HepG2 (cell line): ENCODE results near the gene STMN3. TPM values are rescaled to one million over a fixed set of nuclear protein-coding genes. Genes with fewer than 3 reads are reported as not detected.

Experiments used
- CENPX ChIP-seq: sonication (generic); formaldehyde crosslinking; IDR thresholded peaks from 2 replicates; pipeline ENCODE4 v1.9.0; 2021; ENCODE audit warnings: mild to moderate bottlenecking, missing genetic modification reagents, moderate library complexity
- GABPA ChIP-seq, 2 experiments: IDR thresholded peaks; 2 replicates each; pipeline ENCODE4 v1.6.1; 2011 to 2016; ENCODE audit warnings: low read depth in 2 of 2, low read length in 1 of 2, missing biosample characterization in 1 of 2, missing genetic modification characterization in 1 of 2
- GATA4 ChIP-seq: sonication (generic); IDR thresholded peaks from 2 replicates; pipeline ENCODE4 v1.6.1; 2016; ENCODE audit warnings: antibody characterized with exemption, low read depth, borderline replicate concordance
- HMG20B ChIP-seq: conservative IDR thresholded peaks from 2 replicates; pipeline ENCODE4 v1.6.1; 2016; ENCODE audit warnings: missing genetic modification reagents, missing compliant biosample characterization
- KLF6 ChIP-seq: IDR thresholded peaks from 2 replicates; pipeline ENCODE4 v1.8.0; 2016; ENCODE audit warnings: missing biosample characterization, missing genetic modification reagents
- LCORL ChIP-seq, 2 experiments: fragments of 450-650 bp in 1 of 2; sonication (generic) in 1 of 2; formaldehyde crosslinking in 1 of 2; IDR thresholded peaks; 2 replicates each; pipeline versions ENCODE4 v1.5.0 to v1.6.1; 2017 to 2020; ENCODE audit warnings: antibody characterized with exemption in 1 of 2, missing genetic modification reagents in 1 of 2
- RFX1 ChIP-seq: fragments of 450-650 bp; IDR thresholded peaks from 2 replicates; pipeline ENCODE4 v1.6.1; 2017
- SALL1 ChIP-seq: sonication (generic); formaldehyde crosslinking; IDR thresholded peaks from 2 replicates; pipeline ENCODE4 v1.8.0; 2022; ENCODE audit warnings: mild to moderate bottlenecking, missing genetic modification reagents
- SMAD3 ChIP-seq: sonication (generic); formaldehyde crosslinking; IDR thresholded peaks from 2 replicates; pipeline ENCODE4 v1.4.0; 2020; ENCODE audit warnings: missing genetic modification reagents
- SMC3 ChIP-seq: IDR thresholded peaks from 2 replicates; pipeline ENCODE4 v1.6.1; 2011; ENCODE audit warnings: low read length, improper control_type of control experiment
- TEF ChIP-seq: sonication (generic); formaldehyde crosslinking; IDR thresholded peaks from 2 replicates; pipeline ENCODE4 v1.5.0; 2020; ENCODE audit warnings: missing genetic modification reagents
- TERF1 ChIP-seq: sonication (generic); formaldehyde crosslinking; IDR thresholded peaks from 2 replicates; pipeline ENCODE4 v1.8.0; 2022; ENCODE audit warnings: mild to moderate bottlenecking, missing genetic modification reagents, moderate library complexity
- ZKSCAN1 ChIP-seq: fragments of 150-350 bp; IDR thresholded peaks from 2 replicates; pipeline ENCODE4 v1.6.1; 2014; ENCODE audit warnings: low read length
- ZKSCAN5 ChIP-seq: sonication (generic); formaldehyde crosslinking; IDR thresholded peaks from 2 replicates; pipeline ENCODE4 v1.5.1; 2020; ENCODE audit warnings: mild to moderate bottlenecking, missing genetic modification reagents
- ZNF124 ChIP-seq: sonication (generic); formaldehyde crosslinking; IDR thresholded peaks from 2 replicates; pipeline ENCODE4 v1.4.0; 2020; ENCODE audit warnings: missing genetic modification reagents
- ZNF292 ChIP-seq: sonication (generic); formaldehyde crosslinking; IDR thresholded peaks from 2 replicates; pipeline ENCODE4 v1.8.1; 2022; ENCODE audit warnings: mild to moderate bottlenecking, low read depth, missing genetic modification reagents, borderline replicate concordance
- ZNF34 ChIP-seq: sonication (generic); formaldehyde crosslinking; IDR thresholded peaks from 2 replicates; pipeline ENCODE4 v1.4.0; 2020; ENCODE audit warnings: mild to moderate bottlenecking, missing genetic modification reagents, borderline replicate concordance
- ZNF431 ChIP-seq: sonication (generic); formaldehyde crosslinking; IDR thresholded peaks from 2 replicates; pipeline ENCODE4 v1.9.0; 2022; ENCODE audit warnings: missing genetic modification reagents, low read depth, mild to moderate bottlenecking, borderline replicate concordance
- ZNF569 ChIP-seq: sonication (generic); formaldehyde crosslinking; IDR thresholded peaks from 2 replicates; pipeline ENCODE4 v1.5.0; 2020; ENCODE audit warnings: mild to moderate bottlenecking, missing genetic modification reagents, moderate library complexity, borderline replicate concordance
- ZNF574 ChIP-seq: sonication (generic); formaldehyde crosslinking; IDR thresholded peaks from 2 replicates; pipeline ENCODE4 v1.4.0; 2020; ENCODE audit warnings: missing genetic modification reagents
- ZNF678 ChIP-seq: sonication (generic); formaldehyde crosslinking; IDR thresholded peaks from 2 replicates; pipeline ENCODE4 v1.4.0; 2020; ENCODE audit warnings: mild to moderate bottlenecking, missing genetic modification reagents
- ZNF747 ChIP-seq: sonication (generic); formaldehyde crosslinking; IDR thresholded peaks from 2 replicates; pipeline ENCODE4 v1.8.1; 2023; ENCODE audit warnings: missing genetic modification reagents, mild to moderate bottlenecking, borderline replicate concordance
- polyA plus RNA-seq, 8 experiments: library from polyadenylated mRNA; depleted of rRNA in 3 of 8; stranded (reverse) in 7 of 8; unstranded in 1 of 8; fragments of >200 nt; fragmentation: Illumina TruSeq in 4 of 8; extraction: Trizol in 4 of 8; gene quantifications; 2 replicates each; pipeline versions ENCODE4 v1.2.1 to v1.2.3, GENCODE V29; 2011 to 2016; ENCODE audit warnings: low read depth in 4 of 8, missing spikeins in 1 of 8, mixed read lengths in 1 of 8; ENCODE audit not compliant: insufficient read depth in 1 of 8
- total RNA-seq, 5 experiments: library from RNA; depleted of rRNA; stranded (reverse); fragments of >200 nt; fragmentation: Illumina TruSeq; extraction: Trizol; gene quantifications; 2 replicates each; pipeline ENCODE4 v1.2.3, GENCODE V29; 2016; ENCODE audit warnings: low read depth in 1 of 5
- TF ChIP-seq, protein P1 (sequence below): sonication (generic); formaldehyde crosslinking; IDR thresholded peaks from 2 replicates; pipeline ENCODE4 v1.5.1; 2020; ENCODE audit warnings: mild to moderate bottlenecking, missing genetic modification reagents, moderate library complexity

The STMN3 gene
- total and polyA plus RNA-seq, 2 of the 13 experiments (the other 11 are each of a cell fraction or from before 2014, with no cell fraction given), result 21.0 to 48.3 TPM

- no peak for TF ChIP-seq ZNF431 (CRISPR knock-in tag)
- no peak for TF ChIP-seq GABPA (IDR thresholded peaks at IDR 0.05; ENCODE audit: low read depth, low read length)
- TF ChIP-seq GABPA (CRISPR knock-in tag; IDR thresholded peaks at IDR 0.05; ENCODE audit: low read depth), result no peak
- no peak for TF ChIP-seq KLF6 (CRISPR knock-in tag)
- TF ChIP-seq ZNF569 (CRISPR knock-in tag), result no peak
- peak; percentile 59; the same call in 1 of the 2 replicates for TF ChIP-seq SALL1 (CRISPR knock-in tag)
- no peak for TF ChIP-seq ZNF124 (CRISPR knock-in tag)
- no peak for TF ChIP-seq ZKSCAN5 (CRISPR knock-in tag)
- TF ChIP-seq HMG20B (CRISPR knock-in tag), result 0 out of 2 replicates have a peak, but pooled peaks have one; percentile 20
- TF ChIP-seq ZNF747 (CRISPR knock-in tag), result no peak
- no peak for TF ChIP-seq ZNF574
- peak; percentile 60 for TF ChIP-seq SMC3
- TF ChIP-seq ZKSCAN1, result no peak
- TF ChIP-seq TERF1 (CRISPR knock-in tag), result no peak
- no peak for TF ChIP-seq CENPX (CRISPR knock-in tag)
- TF ChIP-seq ZNF292 (CRISPR knock-in tag), result peak; percentile 81; the same call in 1 of the 2 replicates
- no peak for TF ChIP-seq LCORL (IDR thresholded peaks at IDR 0.05)
- 0 out of 2 replicates have a peak, but pooled peaks have one; percentile 23 for TF ChIP-seq LCORL (CRISPR knock-in tag; IDR thresholded peaks at IDR 0.05)
- TF ChIP-seq RFX1, result no peak
- no peak for TF ChIP-seq TEF (CRISPR knock-in tag)
- TF ChIP-seq GATA4, result no peak
- TF ChIP-seq ZNF678 (CRISPR knock-in tag), result no peak
- no peak for TF ChIP-seq ZNF34 (CRISPR knock-in tag)
- no peak for TF ChIP-seq SMAD3
- TF ChIP-seq, protein P1, sequence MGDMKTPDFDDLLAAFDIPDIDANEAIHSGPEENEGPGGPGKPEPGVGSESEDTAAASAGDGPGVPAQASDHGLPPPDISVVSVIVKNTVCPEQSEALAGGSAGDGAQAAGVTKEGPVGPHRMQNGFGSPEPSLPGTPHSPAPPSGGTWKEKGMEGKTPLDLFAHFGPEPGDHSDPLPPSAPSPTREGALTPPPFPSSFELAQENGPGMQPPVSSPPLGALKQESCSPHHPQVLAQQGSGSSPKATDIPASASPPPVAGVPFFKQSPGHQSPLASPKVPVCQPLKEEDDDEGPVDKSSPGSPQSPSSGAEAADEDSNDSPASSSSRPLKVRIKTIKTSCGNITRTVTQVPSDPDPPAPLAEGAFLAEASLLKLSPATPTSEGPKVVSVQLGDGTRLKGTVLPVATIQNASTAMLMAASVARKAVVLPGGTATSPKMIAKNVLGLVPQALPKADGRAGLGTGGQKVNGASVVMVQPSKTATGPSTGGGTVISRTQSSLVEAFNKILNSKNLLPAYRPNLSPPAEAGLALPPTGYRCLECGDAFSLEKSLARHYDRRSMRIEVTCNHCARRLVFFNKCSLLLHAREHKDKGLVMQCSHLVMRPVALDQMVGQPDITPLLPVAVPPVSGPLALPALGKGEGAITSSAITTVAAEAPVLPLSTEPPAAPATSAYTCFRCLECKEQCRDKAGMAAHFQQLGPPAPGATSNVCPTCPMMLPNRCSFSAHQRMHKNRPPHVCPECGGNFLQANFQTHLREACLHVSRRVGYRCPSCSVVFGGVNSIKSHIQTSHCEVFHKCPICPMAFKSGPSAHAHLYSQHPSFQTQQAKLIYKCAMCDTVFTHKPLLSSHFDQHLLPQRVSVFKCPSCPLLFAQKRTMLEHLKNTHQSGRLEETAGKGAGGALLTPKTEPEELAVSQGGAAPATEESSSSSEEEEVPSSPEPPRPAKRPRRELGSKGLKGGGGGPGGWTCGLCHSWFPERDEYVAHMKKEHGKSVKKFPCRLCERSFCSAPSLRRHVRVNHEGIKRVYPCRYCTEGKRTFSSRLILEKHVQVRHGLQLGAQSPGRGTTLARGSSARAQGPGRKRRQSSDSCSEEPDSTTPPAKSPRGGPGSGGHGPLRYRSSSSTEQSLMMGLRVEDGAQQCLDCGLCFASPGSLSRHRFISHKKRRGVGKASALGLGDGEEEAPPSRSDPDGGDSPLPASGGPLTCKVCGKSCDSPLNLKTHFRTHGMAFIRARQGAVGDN (CRISPR knock-in tag), result peak; percentile 48
Measured at GRCh38 chr20:63624486-63624885, 28.7 kb downstream of the STMN3 start (continued).
